SIG-M5 treated with dmso at 0.1 percent for 504 hours (cell line): ENCODE results near the gene TTN.

Source experiments
- DNase-seq: peaks from one replicate; lab custom pipeline; 2025; ENCODE audit not compliant: unreplicated experiment; lab: John Stamatoyannopoulos, UW

TTN gene

GRCh38 chr2:178502751-178503150, 304.5 kb downstream of the TTN start:
- no peak for DNase-seq

- DNase-seq, result no peak
These were observed 307.6 kb downstream of the TTN start for GRCh38 chr2:178499640-178500039.

- no peak for DNase-seq
These were observed 309.1 kb downstream of the TTN start for GRCh38 chr2:178498137-178498536.

- DNase-seq, result no peak
These were observed 311.2 kb downstream of the TTN start for GRCh38 chr2:178496049-178496448.

GRCh38 chr2:178491612-178492011, 315.6 kb downstream of the TTN start:
- DNase-seq, result no peak

- no peak for DNase-seq
These were observed 321.9 kb downstream of the TTN start for GRCh38 chr2:178485356-178485755.

- DNase-seq, result no peak
These were observed 322.8 kb downstream of the TTN start for GRCh38 chr2:178484245-178485041.

- DNase-seq, result no peak
These were observed 324.8 kb downstream of the TTN start for GRCh38 chr2:178482437-178482836.

GRCh38 chr2:178480227-178481181, 326.7 kb downstream of the TTN start, which contains the start of gene PLEKHA3:
Gene PLEKHA3 (plus strand): TSS chr2:178480457. CDS start chr2:178480870, 413 bp downstream.
- DNase-seq, result peak; percentile 88

- DNase-seq, result peak; percentile 44
These were observed 327.4 kb downstream of the TTN start for GRCh38 chr2:178479758-178480226.

GRCh38 chr2:178479275-178479616, 328.0 kb downstream of the TTN start:
- DNase-seq, result peak; percentile 53

GRCh38 chr2:178478439-178479274, 328.6 kb downstream of the TTN start, which contains the start of gene FKBP7:
Gene FKBP7 (minus strand): TSS chr2:178478600. CDS start chr2:178478499, 101 bp downstream.
- DNase-seq, result peak; percentile 89

- no peak for DNase-seq
These were observed 329.1 kb downstream of the TTN start for GRCh38 chr2:178478130-178478438.

GRCh38 chr2:178477443-178478129, 329.6 kb downstream of the TTN start:
- DNase-seq, result peak; percentile 21

- DNase-seq, result no peak
These were observed 330.7 kb downstream of the TTN start for GRCh38 chr2:178476477-178476876.
